Measurements from ENCODE around the gene CTNNBL1.

DNA sequence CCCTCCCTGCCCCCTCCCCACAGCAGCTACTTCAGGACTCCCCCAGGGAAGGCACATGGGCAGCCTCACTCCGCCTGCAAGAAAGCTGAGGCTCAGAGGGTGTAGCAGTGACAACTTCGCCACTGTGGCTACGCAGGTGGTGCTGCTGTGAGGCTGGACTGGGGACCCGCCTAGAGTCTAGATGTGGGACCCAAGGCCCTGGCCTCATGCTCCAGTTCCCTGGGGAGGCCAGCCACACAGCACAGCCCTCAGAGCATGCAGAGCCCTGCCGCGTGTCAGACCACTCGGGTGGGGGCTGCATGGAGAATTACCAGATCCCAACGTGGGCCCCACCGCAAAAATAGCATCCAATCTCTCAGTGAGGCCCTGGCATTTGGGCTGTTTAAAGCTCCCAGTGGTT, 178.3 kb downstream of the CTNNBL1 start:
- TF ChIP-seq, protein P1, sequence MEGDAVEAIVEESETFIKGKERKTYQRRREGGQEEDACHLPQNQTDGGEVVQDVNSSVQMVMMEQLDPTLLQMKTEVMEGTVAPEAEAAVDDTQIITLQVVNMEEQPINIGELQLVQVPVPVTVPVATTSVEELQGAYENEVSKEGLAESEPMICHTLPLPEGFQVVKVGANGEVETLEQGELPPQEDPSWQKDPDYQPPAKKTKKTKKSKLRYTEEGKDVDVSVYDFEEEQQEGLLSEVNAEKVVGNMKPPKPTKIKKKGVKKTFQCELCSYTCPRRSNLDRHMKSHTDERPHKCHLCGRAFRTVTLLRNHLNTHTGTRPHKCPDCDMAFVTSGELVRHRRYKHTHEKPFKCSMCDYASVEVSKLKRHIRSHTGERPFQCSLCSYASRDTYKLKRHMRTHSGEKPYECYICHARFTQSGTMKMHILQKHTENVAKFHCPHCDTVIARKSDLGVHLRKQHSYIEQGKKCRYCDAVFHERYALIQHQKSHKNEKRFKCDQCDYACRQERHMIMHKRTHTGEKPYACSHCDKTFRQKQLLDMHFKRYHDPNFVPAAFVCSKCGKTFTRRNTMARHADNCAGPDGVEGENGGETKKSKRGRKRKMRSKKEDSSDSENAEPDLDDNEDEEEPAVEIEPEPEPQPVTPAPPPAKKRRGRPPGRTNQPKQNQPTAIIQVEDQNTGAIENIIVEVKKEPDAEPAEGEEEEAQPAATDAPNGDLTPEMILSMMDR (IDR thresholded peaks at IDR 0.05; ENCODE audit: low read depth, low read length), result no peak
- TF ChIP-seq POLR2A (IDR thresholded peaks at IDR 0.05; ENCODE audit: extremely low read depth, insufficient read length), result no peak
- TF ChIP-seq, protein P2, sequence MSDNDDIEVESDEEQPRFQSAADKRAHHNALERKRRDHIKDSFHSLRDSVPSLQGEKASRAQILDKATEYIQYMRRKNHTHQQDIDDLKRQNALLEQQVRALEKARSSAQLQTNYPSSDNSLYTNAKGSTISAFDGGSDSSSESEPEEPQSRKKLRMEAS (IDR thresholded peaks at IDR 0.05; ENCODE audit: low read depth, low read length), result no peak

Measured in NB4 (cell line).